Ecto neural progenitor cell (in vitro differentiated cells): ENCODE results near the gene UBAP1.
"Not testable (repeated sequence)": the region's sequence is repeated elsewhere in the genome, so short reads cannot be mapped to it uniquely, and the experiment has no call there.

Experiments used
- DNase-seq: peaks from one replicate; pipeline ENCODE4 v3.0.0-alpha.2; 2018; ENCODE audit warnings: low spot score

UBAP1 gene

GRCh38 chr9:34262971-34263370 is 84.1 kb downstream of the UBAP1 start:
- no peak for DNase-seq

- no peak for DNase-seq
These were observed 88.8 kb downstream of the UBAP1 start for GRCh38 chr9:34267660-34268059.

GRCh38 chr9:34271265-34272006 is 92.6 kb downstream of the UBAP1 start:
- no peak for DNase-seq

GRCh38 chr9:34272101-34272541 is 93.3 kb downstream of the UBAP1 start:
- DNase-seq = no peak

GRCh38 chr9:34273588-34273987 is 94.7 kb downstream of the UBAP1 start:
- DNase-seq = not testable (repeated sequence)

GRCh38 chr9:34275811-34276210 is 97.0 kb downstream of the UBAP1 start:
- no peak for DNase-seq

GRCh38 chr9:34276772-34277171 is 97.9 kb downstream of the UBAP1 start:
- DNase-seq = no peak

GRCh38 chr9:34279411-34279810 is 100.6 kb downstream of the UBAP1 start:
- no peak for DNase-seq

- DNase-seq = no peak
These were observed 103.3 kb downstream of the UBAP1 start for GRCh38 chr9:34282096-34282495.

GRCh38 chr9:34289159-34289558 is 110.3 kb downstream of the UBAP1 start:
- no peak for DNase-seq

GRCh38 chr9:34291023-34291422 is 112.2 kb downstream of the UBAP1 start:
- DNase-seq = no peak

- DNase-seq = no peak
These were observed 112.6 kb downstream of the UBAP1 start for GRCh38 chr9:34291423-34291822.

GRCh38 chr9:34292552-34292951 is 113.7 kb downstream of the UBAP1 start:
- no peak for DNase-seq

- not testable (repeated sequence) for DNase-seq
These were observed 122.2 kb downstream of the UBAP1 start for GRCh38 chr9:34301064-34301463.
